ENCODE measurements around the gene GPR108.
"Not testable (repeated sequence)": the region's sequence is repeated elsewhere in the genome, so short reads cannot be mapped to it uniquely, and the experiment has no call there.

GPR108 gene

GRCh38 chr19:6760606-6761005 is 23.2 kb upstream of the GPR108 start:
- DNase-seq = no peak

GRCh38 chr19:6754653-6755463 is 17.5 kb upstream of the GPR108 start:
- no peak for DNase-seq

- DNase-seq = no peak
Observed at GRCh38 chr19:6754136-6754535, 16.8 kb upstream of the GPR108 start.

GRCh38 chr19:6753178-6754031 is 16.0 kb upstream of the GPR108 start:
- no peak for DNase-seq

- DNase-seq = no peak
Observed at GRCh38 chr19:6752256-6753177, 15.1 kb upstream of the GPR108 start.

GRCh38 chr19:6751189-6751588 is 13.8 kb upstream of the GPR108 start:
- no peak for DNase-seq

- no peak for DNase-seq
Observed at GRCh38 chr19:6750062-6750461, 12.7 kb upstream of the GPR108 start.

- not testable (repeated sequence) for DNase-seq
Observed at GRCh38 chr19:6748543-6748942, 11.2 kb upstream of the GPR108 start.

GRCh38 chr19:6745965-6746364 is 8.6 kb upstream of the GPR108 start:
- DNase-seq = no peak

GRCh38 chr19:6744381-6745301 is 7.3 kb upstream of the GPR108 start:
- no peak for DNase-seq

GRCh38 chr19:6743714-6744380 is 6.5 kb upstream of the GPR108 start:
- DNase-seq = no peak

GRCh38 chr19:6743066-6743465 is 5.7 kb upstream of the GPR108 start:
- DNase-seq = no peak

GRCh38 chr19:6740589-6741343 is 3.4 kb upstream of the GPR108 start:
- DNase-seq = no peak

GRCh38 chr19:6739883-6740588 is 2.7 kb upstream of the GPR108 start:
- no peak for DNase-seq

GRCh38 chr19:6739390-6739882 is 2.1 kb upstream of the GPR108 start, which contains the start of gene TRIP10:
Gene TRIP10, plus strand, starts transcription at chr19:6739680. Its CDS starts 82 bp downstream, at chr19:6739762.
- peak; percentile 51 for DNase-seq

- peak; percentile 90 for DNase-seq
Observed at GRCh38 chr19:6738787-6739389, 1.5 kb upstream of the GPR108 start.

- peak; percentile 90 for DNase-seq
Observed at GRCh38 chr19:6737873-6738786, 750 bp upstream of the GPR108 start.

- no peak for DNase-seq
Observed at GRCh38 chr19:6736917-6737283, 480 bp downstream of the GPR108 start.

Measured in NCI-H524 treated with DMSO at 0.1 percent for 48 hours (cell line).